Endothelial cell of umbilical vein (primary cell): Measurements from ENCODE around the gene LRP3. TPM values are rescaled to one million over a fixed set of nuclear protein-coding genes. Genes with fewer than 3 reads are reported as not detected.

Experiments used
- BruUV-seq: library from RNA; stranded (reverse); fragments of 400-500 nt; replicated peaks from 2 replicates; lab custom pipeline; 2021; lab: Mats Ljungman, UMichigan
- CTCF ChIA-PET: fragments of 300-600, 350-600 bp; sonication (Branson Sonifier 250); formaldehyde crosslinking; loops from one replicate; lab custom pipeline; 2021; ENCODE audit warnings: antibody characterized with exemption, inconsistent platforms; lab: Charles Lee
- POLR2A ChIA-PET: fragments of 300-600, 350-600 bp; sonication (Branson Sonifier 250); formaldehyde crosslinking; loops from one replicate; lab custom pipeline; 2021; ENCODE audit warnings: antibody characterized with exemption, inconsistent platforms; lab: Charles Lee
- DNase-seq: peaks from one replicate; pipeline ENCODE4 v3.0.0-alpha.2; 2011; ENCODE audit warnings: low read depth, low spot score
- FAIRE-seq: peaks from 2 replicates; lab custom pipeline; 2011; peaks lifted over from hg19 to GRCh38; lab: Jason Lieb, UNC
- H2AFZ ChIP-seq: 2 replicates; pipeline ENCODE4 v1.6.0; 2012; ENCODE audit warnings: low read depth, low read length, control low read depth, inconsistent platforms
- H3K27ac ChIP-seq: 2 replicates; pipeline ENCODE4 v1.5.1; 2011; ENCODE audit warnings: low read depth, mild to moderate bottlenecking, control low read depth, low read length, moderate library complexity; ENCODE audit not compliant: insufficient read depth
- H3K27me3 ChIP-seq, 2 experiments: 2 replicates each; pipeline versions ENCODE4 v1.6.0 to v1.6.1; 2011; ENCODE audit warnings: low read length in 2 of 2, mixed read lengths in 1 of 2; ENCODE audit not compliant: control insufficient read depth in 2 of 2, insufficient read depth in 2 of 2
- H3K36me3 ChIP-seq, 2 experiments: 2 replicates in 1 of 2; 3 replicates in 1 of 2; pipeline ENCODE4 v1.5.1; 2011; ENCODE audit warnings: low read length in 2 of 2, mild to moderate bottlenecking in 1 of 2, moderate library complexity in 1 of 2; ENCODE audit not compliant: control insufficient read depth in 2 of 2, insufficient read depth in 2 of 2; ENCODE audit errors: extremely low read depth in 1 of 2
- H3K4me1 ChIP-seq: 3 replicates; pipeline ENCODE4 v1.5.1; 2011; ENCODE audit warnings: mild to moderate bottlenecking, low read length; ENCODE audit not compliant: control insufficient read depth, insufficient read depth; ENCODE audit errors: extremely low read depth
- H3K4me2 ChIP-seq: 2 replicates; pipeline ENCODE4 v1.6.1; 2011; ENCODE audit warnings: low read length, control low read depth, mixed read lengths; ENCODE audit not compliant: insufficient read depth
- H3K4me3 ChIP-seq, 3 experiments: fragments of 200-600 bp in 1 of 3; sonication (generic), shearing (Covaris generic) in 1 of 3; replicated peaks in 1 of 3; 2 replicates each; pipeline ENCODE4 v1.5.1; 2011 to 2016; ENCODE audit warnings: control low read depth in 3 of 3, low read length in 3 of 3, mild to moderate bottlenecking in 2 of 3, inconsistent platforms in 1 of 3, low read depth in 1 of 3, moderate library complexity in 1 of 3; ENCODE audit not compliant: insufficient read depth in 1 of 3
- H3K79me2 ChIP-seq: 2 replicates; pipeline ENCODE4 v1.6.0; 2012; ENCODE audit warnings: low read length, inconsistent platforms; ENCODE audit not compliant: control insufficient read depth, insufficient read depth
- H3K9ac ChIP-seq: replicated peaks from 2 replicates; pipeline ENCODE3; 2011; ENCODE audit warnings: low read length, control low read depth; ENCODE audit not compliant: insufficient read depth; ENCODE audit errors: extremely low read depth
- H3K9me1 ChIP-seq: replicated peaks from 3 replicates; pipeline ENCODE4 v1.6.0; 2011; ENCODE audit warnings: mild to moderate bottlenecking, low read length; ENCODE audit not compliant: control insufficient read depth, insufficient read depth; ENCODE audit errors: extremely low read depth
- H3K9me3 ChIP-seq: replicated peaks from 2 replicates; pipeline ENCODE4 v1.5.1; 2012; ENCODE audit warnings: low read length, inconsistent platforms; ENCODE audit not compliant: control insufficient read depth, insufficient read depth
- H4K20me1 ChIP-seq: replicated peaks from 2 replicates; pipeline ENCODE3; 2011; ENCODE audit warnings: mild to moderate bottlenecking, low read length; ENCODE audit not compliant: control insufficient read depth, insufficient read depth; ENCODE audit errors: extremely low read depth
- FOS ChIP-seq: IDR thresholded peaks from 2 replicates; pipeline ENCODE4 v1.6.1; 2011; ENCODE audit warnings: mild to moderate bottlenecking, low read length, moderate library complexity, borderline replicate concordance; ENCODE audit not compliant: insufficient read depth
- GATA2 ChIP-seq: IDR thresholded peaks from 2 replicates; pipeline ENCODE4 v1.7.0; 2011; ENCODE audit warnings: low read depth, mild to moderate bottlenecking, moderate library complexity, mixed read lengths, low read length; ENCODE audit not compliant: insufficient read length, insufficient read depth
- JUN ChIP-seq: IDR thresholded peaks from 2 replicates; pipeline ENCODE4 v1.6.1; 2011; ENCODE audit warnings: borderline replicate concordance, low read depth; ENCODE audit not compliant: insufficient read length, insufficient read depth
- MYC ChIP-seq: IDR thresholded peaks from one replicate; pipeline ENCODE4 v1.6.1; 2011; ENCODE audit warnings: mild to moderate bottlenecking, low read depth, low read length
- POLR2A ChIP-seq: IDR thresholded peaks from 2 replicates; pipeline ENCODE4 v1.6.1; 2012; ENCODE audit warnings: low read depth, mild to moderate bottlenecking, control low read depth, low read length
- POLR2AphosphoS5 ChIP-seq: IDR thresholded peaks from 2 replicates; pipeline ENCODE4 v1.6.1; 2012; ENCODE audit warnings: low read depth, mild to moderate bottlenecking, control low read depth, low read length, moderate library complexity; ENCODE audit not compliant: insufficient read depth
- dilution Hi-C: fragments of 300-500 bp; cut with MboI; formaldehyde crosslinking; loops from one replicate; pipeline ENCODE4 v1.15.0; 2019; ENCODE audit warnings: low sequenced_read_pairs; ENCODE audit not compliant: extremely low pct_ligation_motif_present
- intact Hi-C: fragments of 100-400 bp; cut with micrococcal nuclease; formaldehyde crosslinking; loops from one replicate; pipeline ENCODE4 v1.10.0; 2022
- polyA plus RNA-seq, 4 experiments: library from polyadenylated mRNA; depleted of rRNA in 3 of 4; stranded (reverse) in 3 of 4; unstranded in 1 of 4; fragments of >200 nt; gene quantifications; 2 replicates each; pipeline versions ENCODE4 v1.2.1 to v1.2.3, GENCODE V29; 2011 to 2012; ENCODE audit warnings: missing spikeins in 1 of 4
- total RNA-seq: library from RNA; stranded (reverse); gene quantifications from 2 replicates; pipeline ENCODE4 v1.2.3, GENCODE V29; 2021
- TF ChIP-seq, protein P1 (sequence below): IDR thresholded peaks from 2 replicates; pipeline ENCODE4 v1.6.1; 2011; ENCODE audit not compliant: insufficient read depth, insufficient read length
- TF ChIP-seq, protein P2 (sequence below), 2 donors: IDR thresholded peaks; 1 replicate in 1 of 2; 2 replicates in 1 of 2; pipeline ENCODE4 v1.5.1; 2011; ENCODE audit warnings: low read length in 2 of 2, mild to moderate bottlenecking in 2 of 2, moderate library complexity in 2 of 2, control low read depth in 1 of 2, inconsistent platforms in 1 of 2, low read depth in 1 of 2; ENCODE audit not compliant: insufficient read depth in 1 of 2; ENCODE audit errors: extremely low read depth in 1 of 2

Gene LRP3
- total and polyA plus RNA-seq, 2 donors (not counting 3 experiments of a cell fraction or from before 2014, with no cell fraction given) = 14.3 to 19.4 TPM

DNA sequence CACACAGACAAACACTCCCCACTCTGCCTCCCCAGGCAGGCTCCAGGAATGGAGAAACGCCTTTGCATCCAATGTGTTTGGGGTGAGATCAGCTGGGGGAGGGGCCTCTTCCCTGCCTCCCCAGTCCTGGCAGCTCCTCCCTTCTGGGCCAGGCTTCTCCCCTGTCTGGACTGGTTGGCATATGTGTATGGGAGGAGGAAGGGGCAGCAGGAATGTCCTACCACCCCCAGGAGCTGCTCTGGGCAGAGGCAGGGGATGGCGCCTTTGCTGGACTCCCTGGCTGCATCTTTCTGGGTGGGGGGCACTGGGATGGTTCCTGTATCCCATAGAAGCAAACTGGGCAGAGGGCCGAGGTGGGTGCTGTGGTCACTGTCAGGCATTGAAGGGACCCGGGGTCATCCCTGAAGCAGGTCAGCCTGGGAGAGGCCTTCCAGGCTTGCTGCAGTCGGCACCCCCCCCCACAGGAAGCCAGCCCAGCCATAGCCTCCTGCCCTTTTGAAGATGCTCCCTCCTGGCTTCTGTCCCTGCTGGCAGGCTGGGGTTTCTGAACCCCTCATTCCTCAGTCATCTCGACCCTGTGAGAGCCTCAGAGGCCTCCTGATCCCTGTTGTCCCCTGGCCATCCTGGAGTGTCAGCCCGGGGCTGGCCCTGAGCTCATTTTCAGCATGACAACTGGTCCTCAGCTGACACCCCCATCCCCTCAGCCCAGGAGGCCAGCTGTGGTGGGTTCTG lies 52.7 kb downstream of the LRP3 start:
- no peaks in the 10 kb centered on the region for H3K4me1 ChIP-seq
- no peaks in the 10 kb centered on the region for H4K20me1 ChIP-seq
- TF ChIP-seq GATA2 (no peak), POLR2AphosphoS5 (no peak), JUN (no peak), POLR2A (no peak), MYC (no peak), FOS (no peak)
- TF ChIP-seq, protein P1, sequence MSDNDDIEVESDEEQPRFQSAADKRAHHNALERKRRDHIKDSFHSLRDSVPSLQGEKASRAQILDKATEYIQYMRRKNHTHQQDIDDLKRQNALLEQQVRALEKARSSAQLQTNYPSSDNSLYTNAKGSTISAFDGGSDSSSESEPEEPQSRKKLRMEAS = no peak
- TF ChIP-seq, protein P2, sequence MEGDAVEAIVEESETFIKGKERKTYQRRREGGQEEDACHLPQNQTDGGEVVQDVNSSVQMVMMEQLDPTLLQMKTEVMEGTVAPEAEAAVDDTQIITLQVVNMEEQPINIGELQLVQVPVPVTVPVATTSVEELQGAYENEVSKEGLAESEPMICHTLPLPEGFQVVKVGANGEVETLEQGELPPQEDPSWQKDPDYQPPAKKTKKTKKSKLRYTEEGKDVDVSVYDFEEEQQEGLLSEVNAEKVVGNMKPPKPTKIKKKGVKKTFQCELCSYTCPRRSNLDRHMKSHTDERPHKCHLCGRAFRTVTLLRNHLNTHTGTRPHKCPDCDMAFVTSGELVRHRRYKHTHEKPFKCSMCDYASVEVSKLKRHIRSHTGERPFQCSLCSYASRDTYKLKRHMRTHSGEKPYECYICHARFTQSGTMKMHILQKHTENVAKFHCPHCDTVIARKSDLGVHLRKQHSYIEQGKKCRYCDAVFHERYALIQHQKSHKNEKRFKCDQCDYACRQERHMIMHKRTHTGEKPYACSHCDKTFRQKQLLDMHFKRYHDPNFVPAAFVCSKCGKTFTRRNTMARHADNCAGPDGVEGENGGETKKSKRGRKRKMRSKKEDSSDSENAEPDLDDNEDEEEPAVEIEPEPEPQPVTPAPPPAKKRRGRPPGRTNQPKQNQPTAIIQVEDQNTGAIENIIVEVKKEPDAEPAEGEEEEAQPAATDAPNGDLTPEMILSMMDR (IDR thresholded peaks at IDR 0.05; ENCODE audit: extremely low read depth in 1 of 2, insufficient read depth in 1 of 2, low read depth in 1 of 2, low read length in 2 of 2) = no peak
- no peaks in the 10 kb centered on the region for H3K9me1 ChIP-seq
- ChIA-PET POLR2A (no interaction called here), CTCF (interaction anchor here (0.6 to 1.5 kb wide), 4 partner anchors 9 to 184 kb away, joined by 3 to 6 read pairs (median 4); no protein-coding TSS in a partner anchor)
- DNase-seq (no peak), FAIRE-seq (no peak)
- no TSS peak for BruUV-seq
- no peak overlapping the region for H3K9ac ChIP-seq
- no peaks in the 10 kb centered on the region for H3K36me3 ChIP-seq
- no peak overlapping the region for H3K4me2 ChIP-seq
- no peaks in the 10 kb centered on the region for H3K9me3 ChIP-seq
- H3K4me3 ChIP-seq = no peak overlapping the region
- no peaks in the 10 kb centered on the region for H3K79me2 ChIP-seq
- dilution Hi-C loops = no loop called here
- no peak overlapping the region for H3K27ac ChIP-seq
- H3K27me3 ChIP-seq = no peaks in the 10 kb centered on the region
- H2AFZ ChIP-seq = no peak overlapping the region
- intact Hi-C loops = no loop called here
